ENCODE measurements around the gene SLC2A5.

Gene SLC2A5

GRCh38 chr1:9062021-9062471, 7.4 kb downstream of the SLC2A5 start:
- no peak for DNase-seq (ENCODE audit: low read depth in 2 of 2)

DNA sequence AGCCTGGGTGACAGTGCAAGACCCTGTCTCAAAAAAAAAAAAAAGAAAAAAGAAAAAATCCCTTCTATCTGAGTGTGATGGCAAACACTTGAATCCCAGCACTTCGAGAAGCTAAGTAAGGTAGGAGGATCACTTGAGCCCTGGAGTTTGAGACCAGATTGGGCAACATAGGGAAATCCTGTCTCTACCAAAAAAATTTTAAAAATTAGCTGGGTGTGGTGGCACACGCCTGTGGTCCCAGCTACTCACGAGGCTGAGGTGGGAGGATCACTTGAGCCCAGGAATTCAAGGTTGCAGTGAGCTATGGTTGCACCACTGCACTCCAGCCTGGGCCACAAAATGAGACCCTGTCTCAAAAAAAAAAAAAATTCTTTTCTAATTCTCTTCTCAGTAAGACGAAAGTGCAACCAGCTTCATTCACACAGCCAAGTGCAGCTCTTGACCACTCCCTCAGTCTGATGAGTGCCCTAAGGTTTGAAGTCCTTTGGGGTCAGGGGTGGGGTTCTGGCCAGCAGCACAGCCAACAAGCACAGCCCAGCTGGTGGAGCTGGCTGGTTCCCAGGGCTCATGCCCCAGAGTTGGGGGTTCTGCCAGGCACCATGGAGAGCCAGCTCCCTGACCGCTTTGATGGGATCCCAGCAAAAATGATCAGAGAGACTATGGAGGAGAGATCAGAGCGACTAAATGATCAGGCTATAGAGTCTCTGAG, 8.0 kb downstream of the SLC2A5 start:
- DNase-seq (ENCODE audit: low read depth in 2 of 2): no peak

- no peak for DNase-seq (ENCODE audit: low read depth in 2 of 2)
Measured at GRCh38 chr1:9059891-9060744, 9.3 kb downstream of the SLC2A5 start.

- DNase-seq (ENCODE audit: low read depth in 2 of 2): no peak
Measured at GRCh38 chr1:9058465-9058864, 11.0 kb downstream of the SLC2A5 start.

- no peak for DNase-seq (ENCODE audit: low read depth in 2 of 2)
Measured at GRCh38 chr1:9057851-9058250, 11.6 kb downstream of the SLC2A5 start.

- DNase-seq (ENCODE audit: low read depth in 2 of 2): no peak
Measured at GRCh38 chr1:9052272-9053049, 17.0 kb downstream of the SLC2A5 start.

GRCh38 chr1:9051379-9051778, 18.1 kb downstream of the SLC2A5 start:
- DNase-seq (ENCODE audit: low read depth in 2 of 2): no peak

DNA sequence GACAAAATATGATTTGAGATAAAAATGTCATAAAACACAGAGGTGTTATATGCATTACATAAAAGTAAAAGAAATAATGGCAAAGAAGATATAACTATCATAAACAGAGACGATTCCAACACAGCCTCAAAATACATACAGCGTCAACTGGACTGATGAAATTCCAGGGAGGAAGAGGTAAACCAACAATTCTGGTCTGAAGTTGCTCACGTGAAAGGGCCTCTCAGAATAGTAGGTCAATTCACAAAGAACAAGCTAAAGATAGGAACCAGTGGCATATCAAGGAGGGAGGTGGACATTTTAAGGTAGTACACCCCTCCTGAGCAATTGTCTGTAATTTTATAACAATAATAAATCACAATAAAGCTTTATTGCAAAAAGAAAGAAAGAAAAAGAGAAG, 18.6 kb downstream of the SLC2A5 start:
- DNase-seq (ENCODE audit: low read depth in 2 of 2): no peak

DNA sequence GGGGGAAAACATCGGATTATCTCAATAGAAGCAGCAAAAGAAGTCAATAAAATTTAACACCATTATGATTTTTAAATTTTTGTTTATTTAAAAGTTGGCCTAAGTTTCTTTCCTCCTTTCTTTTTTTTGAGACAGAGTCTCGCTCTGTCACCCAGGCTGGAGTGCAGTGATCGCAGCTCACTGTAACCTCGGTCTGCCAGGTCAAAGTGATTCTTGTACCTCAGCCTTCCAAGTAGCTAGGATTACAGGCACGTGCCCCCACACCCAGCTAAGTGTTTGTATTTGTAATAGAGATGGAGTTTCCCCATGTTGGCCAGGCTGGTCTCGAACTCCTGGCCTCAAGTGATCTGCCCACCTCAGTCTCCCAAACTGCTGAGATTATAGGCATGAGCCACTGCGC, 20.9 kb downstream of the SLC2A5 start:
- DNase-seq (ENCODE audit: low read depth in 2 of 2): no peak

DNA sequence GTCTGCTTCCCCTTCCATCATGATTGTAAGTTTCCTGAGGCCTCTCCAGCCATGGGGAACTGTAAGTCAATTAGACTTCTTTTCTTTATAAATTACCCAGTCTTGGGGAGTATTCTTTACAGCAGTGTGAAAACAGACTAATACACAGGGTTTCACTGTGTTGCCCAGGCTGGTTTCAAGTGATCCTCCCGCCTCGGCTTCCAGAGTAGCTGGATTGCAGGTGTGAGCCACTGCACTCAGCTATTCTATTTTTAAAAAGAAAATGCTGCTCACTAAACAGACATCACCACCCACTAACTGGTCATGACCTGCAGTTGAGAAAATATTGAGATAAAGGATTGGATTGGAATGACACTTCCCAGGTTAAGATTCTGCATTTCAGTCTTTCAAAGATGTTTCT, 22.4 kb downstream of the SLC2A5 start:
- DNase-seq (ENCODE audit: low read depth in 2 of 2): no peak

DNA sequence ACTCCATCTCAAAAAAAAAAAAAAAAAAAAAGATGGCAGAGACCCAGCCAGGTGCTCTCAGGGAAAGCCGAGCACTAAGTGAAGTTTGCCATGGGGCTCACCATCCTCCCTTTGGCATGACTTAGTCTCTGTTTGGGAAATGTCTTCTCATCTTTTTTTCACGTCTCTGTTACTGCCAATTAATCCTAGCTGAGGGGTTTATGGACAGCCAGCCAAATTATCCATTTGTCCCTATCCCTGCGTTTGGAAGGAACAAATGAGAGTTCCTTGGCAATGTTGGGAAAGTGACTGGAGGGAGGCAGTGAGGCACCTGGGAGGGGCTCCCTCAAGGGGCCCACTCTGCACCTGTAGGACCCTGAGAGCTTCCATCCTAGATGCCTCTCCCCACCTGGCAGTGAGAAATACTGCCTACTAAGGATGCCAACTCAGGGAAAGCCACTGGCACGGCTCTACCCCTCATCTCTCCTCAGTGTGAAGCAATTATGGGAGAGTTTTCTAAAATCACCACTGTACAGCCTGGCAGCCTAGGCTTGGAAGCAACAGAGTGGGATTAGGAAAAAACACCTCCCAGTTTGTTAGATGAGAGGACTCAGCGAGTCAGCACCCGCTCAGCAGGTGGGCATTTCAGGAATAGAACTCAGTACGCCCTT, 23.4 kb downstream of the SLC2A5 start:
- DNase-seq (ENCODE audit: low read depth in 2 of 2): no peak

GRCh38 chr1:9044236-9044635, 25.2 kb downstream of the SLC2A5 start:
- DNase-seq (ENCODE audit: low read depth in 2 of 2): no peak

DNA sequence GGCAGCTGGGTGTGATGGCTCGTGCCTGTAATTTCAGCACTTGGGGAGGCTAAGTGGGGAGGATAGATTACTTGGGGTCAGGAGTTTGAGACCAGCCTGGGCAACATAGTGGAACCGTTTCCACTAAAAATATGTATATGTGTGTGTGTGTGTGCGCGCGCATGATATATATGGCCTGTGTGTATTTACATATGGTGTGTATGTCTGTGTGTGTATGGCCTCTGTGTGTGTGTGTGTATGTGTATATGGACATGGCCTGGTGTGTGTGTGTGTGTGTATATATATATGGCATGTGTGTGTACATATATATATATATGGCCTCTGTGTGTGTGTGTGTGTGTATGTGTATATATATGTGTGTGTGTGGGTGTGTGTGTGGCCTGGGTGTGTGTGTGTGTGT, 27.2 kb downstream of the SLC2A5 start:
- no peak for DNase-seq (ENCODE audit: low read depth in 2 of 2)

- no peak for DNase-seq (ENCODE audit: low read depth in 2 of 2)
Measured at GRCh38 chr1:9041116-9041779, 28.2 kb downstream of the SLC2A5 start.

DNA sequence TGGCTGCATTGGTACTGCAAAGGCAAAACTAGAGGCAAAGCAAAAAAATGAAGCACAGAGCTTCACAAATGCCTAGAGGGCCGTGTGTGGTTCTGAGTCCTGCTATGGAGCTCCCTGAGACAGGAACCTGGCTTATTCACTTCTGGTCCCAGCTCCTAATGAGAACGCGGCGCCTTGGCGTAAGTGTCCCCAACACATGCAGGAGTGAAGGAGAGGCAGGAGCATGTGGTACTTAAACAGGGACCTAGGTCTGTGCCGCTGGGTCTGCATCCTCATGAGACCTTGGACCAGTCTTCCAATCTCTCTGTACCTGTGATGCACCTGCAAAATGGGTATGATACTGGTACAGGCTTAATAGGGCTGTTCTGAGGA, 28.8 kb downstream of the SLC2A5 start:
- no peak for DNase-seq (ENCODE audit: low read depth in 2 of 2)

GRCh38 chr1:9039761-9040658, 29.4 kb downstream of the SLC2A5 start:
- DNase-seq (ENCODE audit: low read depth in 2 of 2): no peak

GRCh38 chr1:9038881-9039760, 30.3 kb downstream of the SLC2A5 start:
- DNase-seq (ENCODE audit: low read depth in 2 of 2): no peak

GRCh38 chr1:9038338-9038650, 31.1 kb downstream of the SLC2A5 start:
- DNase-seq (ENCODE audit: low read depth in 2 of 2): no peak
